ENCODE measurements around the gene ZNF543. TPM values are rescaled to one million over a fixed set of nuclear protein-coding genes. Genes with fewer than 3 reads are reported as not detected.

The ZNF543 gene
- total and polyA plus RNA-seq, 2 of the 4 experiments (the other 2 are of a cell fraction), result 1.8 to 9.0 TPM

DNA sequence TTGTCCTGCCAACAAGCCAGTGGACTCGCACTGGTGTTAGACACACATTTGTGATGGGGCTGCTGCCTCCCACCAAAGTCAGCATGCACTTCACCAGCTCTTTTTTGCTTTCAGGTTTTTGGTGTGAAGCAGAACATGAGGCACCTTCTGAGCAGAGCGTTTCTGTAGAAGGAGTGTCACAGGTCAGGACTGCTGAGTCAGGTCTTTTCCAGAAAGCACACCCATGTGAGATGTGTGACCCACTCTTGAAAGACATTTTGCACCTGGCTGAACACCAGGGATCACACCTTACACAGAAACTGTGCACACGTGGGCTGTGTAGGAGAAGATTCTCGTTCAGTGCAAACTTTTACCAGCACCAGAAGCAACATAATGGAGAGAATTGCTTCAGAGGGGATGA is 35.6 kb downstream of the ZNF543 start:
- intact Hi-C loops (cut with micrococcal nuclease) (no loop called here), in situ Hi-C loops (cut with MboI; ENCODE audit: low sequenced_read_pairs) (no loop called here), dilution Hi-C loops (cut with HindIII; ENCODE audit: low sequenced_read_pairs, unreplicated experiment) (no loop called here)
- Histone ChIP-seq H2BK5ac (ENCODE audit: low read depth, low read length, poor library complexity, severe bottlenecking) (no peak overlapping the region), H3K9me3 (ENCODE audit: control insufficient read depth, insufficient read depth, low read length) (peaks cover 2% of the 10 kb centered on the region; the same call in 1 of the 2 replicates), H2BK20ac (ENCODE audit: low read depth, low read length) (no peak overlapping the region), H3K27ac (ENCODE audit: insufficient read depth, low read length) (no peak overlapping the region), H3K4ac (ENCODE audit: low read depth, low read length) (no peak overlapping the region), H4K20me1 (ENCODE audit: insufficient read depth, low read length) (0 out of 2 replicates have a peak, but pooled peaks cover 10% of the 10 kb centered on the region), H3K27me3 (ENCODE audit: control insufficient read depth, insufficient read depth, low read length) (no peaks in the 10 kb centered on the region), H2BK15ac (ENCODE audit: low read depth, low read length) (no peak overlapping the region), H3K79me1 (ENCODE audit: low read depth in 1 of 2, low read length in 2 of 2) (peaks cover 32 to 72% of the 10 kb centered on the region in 2 experiments; a peak in 3 of 4 replicates), H4K5ac (ENCODE audit: low read depth, low read length) (no peak overlapping the region), H2BK120ac (ENCODE audit: low read depth, low read length) (no peak overlapping the region), H3K4me1 (ENCODE audit: control insufficient read depth, insufficient read depth, low read length) (peaks cover 4% of the 10 kb centered on the region; the same call in 1 of the 2 replicates), H3K14ac (replicated peaks; ENCODE audit: low read depth, low read length) (no peak overlapping the region), H3K23ac (ENCODE audit: low read depth, low read length) (no peak overlapping the region), H3K18ac (ENCODE audit: low read depth, low read length) (no peak overlapping the region), H4K91ac (ENCODE audit: insufficient read depth, low read depth, low read length) (no peak overlapping the region), H4K8ac (ENCODE audit: low read depth in 2 of 2, low read length in 2 of 2) (no peak overlapping the region), H3K9me1 (ENCODE audit: insufficient read depth, low read length) (peaks cover 15% of the 10 kb centered on the region), H3K4me3 (ENCODE audit: insufficient read depth, low read depth, low read length) (no peak overlapping the region), H3K36me3 (ENCODE audit: control insufficient read depth, insufficient read depth, low read length) (peaks cover 52% of the 10 kb centered on the region), H3K56ac (ENCODE audit: extremely low read depth, insufficient read depth, low read length) (no peak overlapping the region), H3K9ac (ENCODE audit: low read depth, low read length) (no peak overlapping the region), H3K4me2 (ENCODE audit: low read depth, low read length) (no peak overlapping the region), H2AK9ac (replicated peaks; ENCODE audit: low read depth, low read length, poor library complexity) (no peak overlapping the region), H2AK5ac (ENCODE audit: low read depth, low read length) (no peak overlapping the region), H2AFZ (replicated peaks; ENCODE audit: low read length, poor library complexity) (no peak overlapping the region)
- ChIA-PET POLR2A (ENCODE audit: unreplicated experiment) (no interaction called here), CTCF (no interaction called here)
- no TSS peak for BruUV-seq (replicated peaks)
- no CpG with 5 or more reads among the region's 4 CpGs for WGBS, 2 experiments (ENCODE audit: extremely low coverage in 2 of 2, insufficient read length in 1 of 2)
- DNase-seq (no peak), ATAC-seq (ENCODE audit: low read depth) (no peak)
- no peak for TF ChIP-seq POLR2A (IDR thresholded peaks at IDR 0.05; ENCODE audit: low read depth, low read length)
- TF ChIP-seq BHLHE40 (IDR thresholded peaks at IDR 0.05; ENCODE audit: low read depth, low read length), result no peak
- TF ChIP-seq RCOR1 (IDR thresholded peaks at IDR 0.05; ENCODE audit: insufficient replicate concordance, low read length), result no peak
- no peak for TF ChIP-seq FOS (IDR thresholded peaks at IDR 0.05; ENCODE audit: low read depth, low read length)
- no peak for TF ChIP-seq CTCF (conservative IDR thresholded peaks at IDR 0.05; ENCODE audit: low read depth, low read length)
- peak; percentile 93 for TF ChIP-seq MAFK (IDR thresholded peaks at IDR 0.05; ENCODE audit: low read depth, low read length)
- no peak for TF ChIP-seq NFE2L2 (IDR thresholded peaks at IDR 0.05; ENCODE audit: low read depth, low read length)
